GM12878 (cell line): ENCODE data around the gene CD83. TPM values are rescaled to one million over a fixed set of nuclear protein-coding genes. Genes with fewer than 3 reads are reported as not detected.

ENCODE experiments used
- CBX3 ChIP-seq: fragments of 200-600 bp; sonication (generic); IDR thresholded peaks from 2 replicates; pipeline ENCODE4 v1.6.1; 2016; ENCODE audit warnings: low read depth, borderline replicate concordance
- ETV6 ChIP-seq, 2 experiments: fragments of 450-650 bp in 1 of 2; IDR thresholded peaks in 1 of 2; conservative IDR thresholded peaks in 1 of 2; 2 replicates each; pipeline ENCODE4 v1.6.1; 2014; ENCODE audit warnings: antibody characterized with exemption in 1 of 2, borderline replicate concordance in 1 of 2, low read depth in 1 of 2, mild to moderate bottlenecking in 1 of 2, moderate library complexity in 1 of 2
- HCFC1 ChIP-seq: fragments of 150-350 bp; IDR thresholded peaks from 2 replicates; pipeline ENCODE4 v1.6.1; 2014; ENCODE audit warnings: low read length
- IKZF2 ChIP-seq, 2 experiments: fragments of 450-650 bp; IDR thresholded peaks; 2 replicates each; pipeline ENCODE4 v1.6.1; 2017; ENCODE audit warnings: mild to moderate bottlenecking in 2 of 2, moderate library complexity in 2 of 2
- KDM1A ChIP-seq: fragments of 200-600 bp; sonication (generic); IDR thresholded peaks from 2 replicates; pipeline ENCODE4 v1.6.1; 2016; ENCODE audit warnings: borderline replicate concordance
- NBN ChIP-seq: fragments of 450-650 bp; IDR thresholded peaks from 2 replicates; pipeline ENCODE4 v1.6.1; 2016
- PAX8 ChIP-seq: fragments of 450-650 bp; IDR thresholded peaks from 2 replicates; pipeline ENCODE4 v1.6.1; 2017; ENCODE audit warnings: mild to moderate bottlenecking, moderate library complexity
- POU2F2 ChIP-seq: IDR thresholded peaks from 3 replicates; pipeline ENCODE4 v1.6.1; 2011; ENCODE audit warnings: low read depth, mild to moderate bottlenecking, low read length, borderline replicate concordance
- RAD51 ChIP-seq: fragments of 450-650 bp; IDR thresholded peaks from 2 replicates; pipeline ENCODE4 v1.6.1; 2016; ENCODE audit warnings: moderate library complexity, mild to moderate bottlenecking, inconsistent platforms
- SRF ChIP-seq, 2 experiments: IDR thresholded peaks; 2 replicates each; pipeline ENCODE4 v1.6.1; 2011; ENCODE audit warnings: low read depth in 2 of 2, low read length in 2 of 2, mild to moderate bottlenecking in 1 of 2, moderate library complexity in 1 of 2
- STAT1 ChIP-seq: fragments of 450-650 bp; conservative IDR thresholded peaks from 2 replicates; pipeline ENCODE4 v1.6.1; 2014; ENCODE audit warnings: antibody characterized with exemption, mild to moderate bottlenecking
- STAT3 ChIP-seq: IDR thresholded peaks from 2 replicates; pipeline ENCODE4 v1.6.1; 2011; ENCODE audit warnings: low read depth, low read length, improper control_type of control experiment
- SUZ12 ChIP-seq: fragments of 200-600 bp; sonication (generic); IDR thresholded peaks from one replicate; pipeline ENCODE4 v1.6.1; 2018; ENCODE audit warnings: antibody characterized with exemption, mild to moderate bottlenecking; ENCODE audit not compliant: unreplicated experiment
- TBL1XR1 ChIP-seq: IDR thresholded peaks from 2 replicates; pipeline ENCODE4 v1.6.1; 2012; ENCODE audit warnings: low read depth, low read length, improper control_type of control experiment
- YBX1 ChIP-seq: fragments of 450-650 bp; IDR thresholded peaks from 2 replicates; pipeline ENCODE4 v1.6.1; 2016; ENCODE audit warnings: antibody characterized with exemption
- polyA plus RNA-seq, 11 experiments: library from polyadenylated mRNA; depleted of rRNA in 4 of 11; unstranded in 6 of 11; stranded (reverse) in 5 of 11; fragments of >200 nt; fragmentation: Nextera tagmentation in 4 of 11; fragmentation: Illumina TruSeq in 1 of 11; extraction: Ambion mirVana in 4 of 11; extraction: Trizol in 1 of 11; gene quantifications; 1 replicate in 1 of 11; 2 replicates in 10 of 11; pipeline versions ENCODE4 v1.2.1 to v1.2.3, GENCODE V29; 2011 to 2016; ENCODE audit warnings: inconsistent platforms in 2 of 11, missing spikeins in 2 of 11, low read depth in 1 of 11
- total RNA-seq, 4 experiments: library from RNA; depleted of rRNA in 3 of 4; stranded (reverse); fragments of >200 nt in 3 of 4; fragmentation: Illumina TruSeq in 1 of 4; extraction: Trizol in 1 of 4; gene quantifications; 2 replicates each; pipeline versions ENCODE4 v1.2.1 to v1.2.3, GENCODE V29; 2013 to 2021
- TF ChIP-seq, protein P1 (sequence below): fragments of 450-650 bp; formaldehyde crosslinking; IDR thresholded peaks from 2 replicates; pipeline ENCODE4 v1.4.0; 2020; ENCODE audit warnings: mild to moderate bottlenecking, moderate library complexity
- TF ChIP-seq, protein P2 (sequence below): IDR thresholded peaks from 2 replicates; pipeline ENCODE4 v1.6.1; 2012; ENCODE audit warnings: improper control_type of control experiment, low read depth, low read length; ENCODE audit not compliant: insufficient replicate concordance
- TF ChIP-seq, protein P3 (sequence below): fragments of 150-350 bp; IDR thresholded peaks from 2 replicates; pipeline ENCODE4 v1.6.1; 2014; ENCODE audit warnings: mild to moderate bottlenecking, low read depth, low read length
- TF ChIP-seq, protein P4 (sequence below): fragments of 450-650 bp; IDR thresholded peaks from 2 replicates; pipeline ENCODE4 v1.6.1; 2017; ENCODE audit warnings: mild to moderate bottlenecking

The CD83 gene
- total and polyA plus RNA-seq, 10 of the 15 experiments (the other 5 are each of a cell fraction or from before 2014, with no cell fraction given) = 76.1 to 174 (median 129) TPM

DNA sequence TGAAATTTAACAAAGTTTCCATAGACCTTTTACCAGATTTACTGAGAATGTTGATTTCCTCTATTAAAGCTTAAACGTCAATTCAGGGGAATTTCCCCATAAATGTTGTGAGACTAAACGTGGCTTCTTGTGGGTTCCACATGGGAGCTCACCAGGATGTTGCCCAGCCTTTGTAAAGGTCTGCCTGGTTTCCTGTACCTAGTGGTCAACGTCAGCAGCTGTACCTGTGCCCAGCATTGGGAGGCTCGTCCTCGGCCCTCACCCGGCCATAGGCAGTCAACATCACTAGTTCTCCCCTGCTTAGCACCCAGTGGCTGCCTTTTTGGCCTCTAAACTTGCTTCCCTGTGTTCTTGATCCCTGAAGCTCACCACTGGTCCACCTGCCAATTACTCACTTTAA, 22.1 kb upstream of the CD83 start (continued):
- TF ChIP-seq, protein P1, sequence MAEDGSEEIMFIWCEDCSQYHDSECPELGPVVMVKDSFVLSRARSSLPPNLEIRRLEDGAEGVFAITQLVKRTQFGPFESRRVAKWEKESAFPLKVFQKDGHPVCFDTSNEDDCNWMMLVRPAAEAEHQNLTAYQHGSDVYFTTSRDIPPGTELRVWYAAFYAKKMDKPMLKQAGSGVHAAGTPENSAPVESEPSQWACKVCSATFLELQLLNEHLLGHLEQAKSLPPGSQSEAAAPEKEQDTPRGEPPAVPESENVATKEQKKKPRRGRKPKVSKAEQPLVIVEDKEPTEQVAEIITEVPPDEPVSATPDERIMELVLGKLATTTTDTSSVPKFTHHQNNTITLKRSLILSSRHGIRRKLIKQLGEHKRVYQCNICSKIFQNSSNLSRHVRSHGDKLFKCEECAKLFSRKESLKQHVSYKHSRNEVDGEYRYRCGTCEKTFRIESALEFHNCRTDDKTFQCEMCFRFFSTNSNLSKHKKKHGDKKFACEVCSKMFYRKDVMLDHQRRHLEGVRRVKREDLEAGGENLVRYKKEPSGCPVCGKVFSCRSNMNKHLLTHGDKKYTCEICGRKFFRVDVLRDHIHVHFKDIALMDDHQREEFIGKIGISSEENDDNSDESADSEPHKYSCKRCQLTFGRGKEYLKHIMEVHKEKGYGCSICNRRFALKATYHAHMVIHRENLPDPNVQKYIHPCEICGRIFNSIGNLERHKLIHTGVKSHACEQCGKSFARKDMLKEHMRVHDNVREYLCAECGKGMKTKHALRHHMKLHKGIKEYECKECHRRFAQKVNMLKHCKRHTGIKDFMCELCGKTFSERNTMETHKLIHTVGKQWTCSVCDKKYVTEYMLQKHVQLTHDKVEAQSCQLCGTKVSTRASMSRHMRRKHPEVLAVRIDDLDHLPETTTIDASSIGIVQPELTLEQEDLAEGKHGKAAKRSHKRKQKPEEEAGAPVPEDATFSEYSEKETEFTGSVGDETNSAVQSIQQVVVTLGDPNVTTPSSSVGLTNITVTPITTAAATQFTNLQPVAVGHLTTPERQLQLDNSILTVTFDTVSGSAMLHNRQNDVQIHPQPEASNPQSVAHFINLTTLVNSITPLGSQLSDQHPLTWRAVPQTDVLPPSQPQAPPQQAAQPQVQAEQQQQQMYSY (CRISPR knock-in tag) = no peak
- no peak for TF ChIP-seq CBX3
- TF ChIP-seq TBL1XR1 = peak; percentile 55; the same call in 1 of the 2 replicates
- TF ChIP-seq, protein P2, sequence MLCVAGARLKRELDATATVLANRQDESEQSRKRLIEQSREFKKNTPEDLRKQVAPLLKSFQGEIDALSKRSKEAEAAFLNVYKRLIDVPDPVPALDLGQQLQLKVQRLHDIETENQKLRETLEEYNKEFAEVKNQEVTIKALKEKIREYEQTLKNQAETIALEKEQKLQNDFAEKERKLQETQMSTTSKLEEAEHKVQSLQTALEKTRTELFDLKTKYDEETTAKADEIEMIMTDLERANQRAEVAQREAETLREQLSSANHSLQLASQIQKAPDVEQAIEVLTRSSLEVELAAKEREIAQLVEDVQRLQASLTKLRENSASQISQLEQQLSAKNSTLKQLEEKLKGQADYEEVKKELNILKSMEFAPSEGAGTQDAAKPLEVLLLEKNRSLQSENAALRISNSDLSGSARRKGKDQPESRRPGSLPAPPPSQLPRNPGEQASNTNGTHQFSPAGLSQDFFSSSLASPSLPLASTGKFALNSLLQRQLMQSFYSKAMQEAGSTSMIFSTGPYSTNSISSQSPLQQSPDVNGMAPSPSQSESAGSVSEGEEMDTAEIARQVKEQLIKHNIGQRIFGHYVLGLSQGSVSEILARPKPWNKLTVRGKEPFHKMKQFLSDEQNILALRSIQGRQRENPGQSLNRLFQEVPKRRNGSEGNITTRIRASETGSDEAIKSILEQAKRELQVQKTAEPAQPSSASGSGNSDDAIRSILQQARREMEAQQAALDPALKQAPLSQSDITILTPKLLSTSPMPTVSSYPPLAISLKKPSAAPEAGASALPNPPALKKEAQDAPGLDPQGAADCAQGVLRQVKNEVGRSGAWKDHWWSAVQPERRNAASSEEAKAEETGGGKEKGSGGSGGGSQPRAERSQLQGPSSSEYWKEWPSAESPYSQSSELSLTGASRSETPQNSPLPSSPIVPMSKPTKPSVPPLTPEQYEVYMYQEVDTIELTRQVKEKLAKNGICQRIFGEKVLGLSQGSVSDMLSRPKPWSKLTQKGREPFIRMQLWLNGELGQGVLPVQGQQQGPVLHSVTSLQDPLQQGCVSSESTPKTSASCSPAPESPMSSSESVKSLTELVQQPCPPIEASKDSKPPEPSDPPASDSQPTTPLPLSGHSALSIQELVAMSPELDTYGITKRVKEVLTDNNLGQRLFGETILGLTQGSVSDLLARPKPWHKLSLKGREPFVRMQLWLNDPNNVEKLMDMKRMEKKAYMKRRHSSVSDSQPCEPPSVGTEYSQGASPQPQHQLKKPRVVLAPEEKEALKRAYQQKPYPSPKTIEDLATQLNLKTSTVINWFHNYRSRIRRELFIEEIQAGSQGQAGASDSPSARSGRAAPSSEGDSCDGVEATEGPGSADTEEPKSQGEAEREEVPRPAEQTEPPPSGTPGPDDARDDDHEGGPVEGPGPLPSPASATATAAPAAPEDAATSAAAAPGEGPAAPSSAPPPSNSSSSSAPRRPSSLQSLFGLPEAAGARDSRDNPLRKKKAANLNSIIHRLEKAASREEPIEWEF = no peak
- no peak for TF ChIP-seq RAD51
- TF ChIP-seq, protein P3, sequence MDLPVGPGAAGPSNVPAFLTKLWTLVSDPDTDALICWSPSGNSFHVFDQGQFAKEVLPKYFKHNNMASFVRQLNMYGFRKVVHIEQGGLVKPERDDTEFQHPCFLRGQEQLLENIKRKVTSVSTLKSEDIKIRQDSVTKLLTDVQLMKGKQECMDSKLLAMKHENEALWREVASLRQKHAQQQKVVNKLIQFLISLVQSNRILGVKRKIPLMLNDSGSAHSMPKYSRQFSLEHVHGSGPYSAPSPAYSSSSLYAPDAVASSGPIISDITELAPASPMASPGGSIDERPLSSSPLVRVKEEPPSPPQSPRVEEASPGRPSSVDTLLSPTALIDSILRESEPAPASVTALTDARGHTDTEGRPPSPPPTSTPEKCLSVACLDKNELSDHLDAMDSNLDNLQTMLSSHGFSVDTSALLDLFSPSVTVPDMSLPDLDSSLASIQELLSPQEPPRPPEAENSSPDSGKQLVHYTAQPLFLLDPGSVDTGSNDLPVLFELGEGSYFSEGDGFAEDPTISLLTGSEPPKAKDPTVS = no peak
- no peak for TF ChIP-seq KDM1A
- peak; percentile 86 to 91 for TF ChIP-seq IKZF2 (IDR thresholded peaks at IDR 0.05)
- no peak for TF ChIP-seq HCFC1
- TF ChIP-seq YBX1 = no peak
- TF ChIP-seq, protein P4, sequence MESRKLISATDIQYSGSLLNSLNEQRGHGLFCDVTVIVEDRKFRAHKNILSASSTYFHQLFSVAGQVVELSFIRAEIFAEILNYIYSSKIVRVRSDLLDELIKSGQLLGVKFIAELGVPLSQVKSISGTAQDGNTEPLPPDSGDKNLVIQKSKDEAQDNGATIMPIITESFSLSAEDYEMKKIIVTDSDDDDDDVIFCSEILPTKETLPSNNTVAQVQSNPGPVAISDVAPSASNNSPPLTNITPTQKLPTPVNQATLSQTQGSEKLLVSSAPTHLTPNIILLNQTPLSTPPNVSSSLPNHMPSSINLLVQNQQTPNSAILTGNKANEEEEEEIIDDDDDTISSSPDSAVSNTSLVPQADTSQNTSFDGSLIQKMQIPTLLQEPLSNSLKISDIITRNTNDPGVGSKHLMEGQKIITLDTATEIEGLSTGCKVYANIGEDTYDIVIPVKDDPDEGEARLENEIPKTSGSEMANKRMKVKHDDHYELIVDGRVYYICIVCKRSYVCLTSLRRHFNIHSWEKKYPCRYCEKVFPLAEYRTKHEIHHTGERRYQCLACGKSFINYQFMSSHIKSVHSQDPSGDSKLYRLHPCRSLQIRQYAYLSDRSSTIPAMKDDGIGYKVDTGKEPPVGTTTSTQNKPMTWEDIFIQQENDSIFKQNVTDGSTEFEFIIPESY = no peak
- no peak for TF ChIP-seq SUZ12
- TF ChIP-seq SRF (IDR thresholded peaks at IDR 0.05; ENCODE audit: low read depth in 2 of 2, low read length in 2 of 2) = no peak
- no peak for TF ChIP-seq STAT3
- 0 out of 2 replicates have a peak, but pooled peaks have one; percentile 27 for TF ChIP-seq NBN
- TF ChIP-seq POU2F2 = peak; percentile 57; the same call in 2 of the 3 replicates
- TF ChIP-seq PAX8 = no peak
- peak in 1 of 2 experiments; percentile 69; a peak in 1 of 4 replicates for TF ChIP-seq ETV6 (conservative IDR thresholded peaks at IDR 0.05 in 1 of 2, IDR thresholded peaks at IDR 0.05 in 1 of 2; ENCODE audit: borderline replicate concordance in 1 of 2, low read depth in 1 of 2)
- no peak for TF ChIP-seq STAT1
